ENCODE results near the gene APMAP. TPM values are rescaled to one million over a fixed set of nuclear protein-coding genes. Genes with fewer than 3 reads are reported as not detected.
A peak's percentile ranks its signal among the peaks of the same experiment; 100 is the strongest.
"Not testable (repeated sequence)": the region's sequence is repeated elsewhere in the genome, so short reads cannot be mapped to it uniquely, and the experiment has no call there.

Gene APMAP
- polyA plus RNA-seq, 6 donors from 2014 or later: 41.4 to 71.6 (median 48.7) TPM

- ATAC-seq (ENCODE audit: low read depth in 2 of 2) (no peak), DNase-seq (no peak)
- Mint-ChIP-seq H3K36me3 (peaks cover 0 to 6% of the 10 kb centered on the region in 2 donors), H3K9me3 (peaks cover 5 to 37% (median 10%) of the 10 kb centered on the region in 7 donors), H3K4me1 (no peaks in the 10 kb centered on the region), H3K4me3 (no peak overlapping the region), H3K27me3 (no peaks in the 10 kb centered on the region), H3K27ac (no peak overlapping the region)
Measured at GRCh38 chr20:24938498-24938897, 54.1 kb downstream of the APMAP start.

- Mint-ChIP-seq H3K36me3 (peaks cover 0 to 6% of the 10 kb centered on the region in 2 donors), H3K27me3 (no peaks in the 10 kb centered on the region), H3K4me1 (no peaks in the 10 kb centered on the region), H3K27ac (no peak overlapping the region), H3K9me3 (peaks cover 5 to 34% (median 10%) of the 10 kb centered on the region in 7 donors), H3K4me3 (no peak overlapping the region)
- no peak for ATAC-seq (ENCODE audit: low read depth in 2 of 2)
- DNase-seq: no peak
Measured at GRCh38 chr20:24937579-24937978, 55.0 kb downstream of the APMAP start.

- Mint-ChIP-seq H3K27ac (peak overlapping the region in 1 of 6 donors; percentile 44), H3K27me3 (no peaks in the 10 kb centered on the region), H3K4me3 (peak overlapping the region in 1 of 8 donors; percentile 37), H3K4me1 (peaks cover 0 to 2% (median 0%) of the 10 kb centered on the region in 3 donors), H3K36me3 (peaks cover 0 to 6% of the 10 kb centered on the region in 2 donors), H3K9me3 (peaks cover 4 to 26% (median 8%) of the 10 kb centered on the region in 7 donors)
- ATAC-seq (ENCODE audit: low read depth in 2 of 2) (no peak), DNase-seq (no peak)
Measured at GRCh38 chr20:24936526-24937407, 55.8 kb downstream of the APMAP start.

GRCh38 chr20:24935766-24936525, 56.6 kb downstream of the APMAP start:
- Mint-ChIP-seq H3K27ac (no peak overlapping the region), H3K4me3 (peak overlapping the region in 1 of 8 donors; percentile 37), H3K36me3 (peaks cover 0 to 5% of the 10 kb centered on the region in 2 donors), H3K27me3 (no peaks in the 10 kb centered on the region), H3K4me1 (peaks cover 0 to 2% (median 0%) of the 10 kb centered on the region in 3 donors), H3K9me3 (peaks cover 3 to 17% (median 5%) of the 10 kb centered on the region in 7 donors)
- ATAC-seq (ENCODE audit: low read depth in 2 of 2) (no peak), DNase-seq (no peak)

GRCh38 chr20:24935140-24935539, 57.4 kb downstream of the APMAP start:
- ATAC-seq (ENCODE audit: low read depth in 2 of 2) (no peak), DNase-seq (no peak)
- H3K4me3 Mint-ChIP-seq: no peak overlapping the region

GRCh38 chr20:24934716-24935115, 57.8 kb downstream of the APMAP start:
- Mint-ChIP-seq H3K4me3 (no peak overlapping the region), H3K9me3 (peaks cover 0 to 9% (median 0%) of the 10 kb centered on the region in 7 donors), H3K4me1 (peaks cover 0 to 2% (median 0%) of the 10 kb centered on the region in 3 donors), H3K27ac (no peak overlapping the region), H3K27me3 (no peaks in the 10 kb centered on the region), H3K36me3 (no peaks in the 10 kb centered on the region)
- no peak for DNase-seq
- ATAC-seq (ENCODE audit: low read depth in 2 of 2): no peak

More at GRCh38 chr20:24935140-24935539, 57.4 kb downstream of the APMAP start:
- H3K36me3 Mint-ChIP-seq: no peaks in the 10 kb centered on the region
- no peaks in the 10 kb centered on the region for H3K27me3 Mint-ChIP-seq
- H3K4me1 Mint-ChIP-seq: peaks cover 0 to 2% (median 0%) of the 10 kb centered on the region in 3 donors
- no peak overlapping the region for H3K27ac Mint-ChIP-seq
- peaks cover 0 to 9% (median 0%) of the 10 kb centered on the region in 7 donors for H3K9me3 Mint-ChIP-seq

- ATAC-seq (ENCODE audit: low read depth in 2 of 2): no peak
- H3K4me1 Mint-ChIP-seq: peaks cover 0 to 2% (median 0%) of the 10 kb centered on the region in 3 donors
- no peak overlapping the region for H3K27ac Mint-ChIP-seq
- H3K27me3 Mint-ChIP-seq: no peaks in the 10 kb centered on the region
- H3K9me3 Mint-ChIP-seq: peaks cover 0 to 9% (median 0%) of the 10 kb centered on the region in 7 donors
- H3K36me3 Mint-ChIP-seq: no peaks in the 10 kb centered on the region
- no peak for DNase-seq
- no peak overlapping the region for H3K4me3 Mint-ChIP-seq
Measured at GRCh38 chr20:24934101-24934661, 58.4 kb downstream of the APMAP start.

- H3K9me3 Mint-ChIP-seq: peaks cover 0 to 9% (median 0%) of the 10 kb centered on the region in 7 donors
- DNase-seq (no peak), ATAC-seq (ENCODE audit: low read depth in 2 of 2) (no peak)
- no peaks in the 10 kb centered on the region for H3K36me3 Mint-ChIP-seq
- no peak overlapping the region for H3K4me3 Mint-ChIP-seq
- H3K4me1 Mint-ChIP-seq: peaks cover 0 to 2% (median 0%) of the 10 kb centered on the region in 3 donors
- no peaks in the 10 kb centered on the region for H3K27me3 Mint-ChIP-seq
- no peak overlapping the region for H3K27ac Mint-ChIP-seq
Measured at GRCh38 chr20:24933266-24933908, 59.2 kb downstream of the APMAP start.

GRCh38 chr20:24931893-24932292, 60.7 kb downstream of the APMAP start:
- ATAC-seq (ENCODE audit: low read depth in 2 of 2); H3K4me3 Mint-ChIP-seq; H3K36me3 Mint-ChIP-seq; H3K4me1 Mint-ChIP-seq; DNase-seq; H3K27me3 Mint-ChIP-seq; H3K9me3 Mint-ChIP-seq: not testable (repeated sequence)
- peak overlapping the region in 1 of 6 donors; percentile 42 for H3K27ac Mint-ChIP-seq

GRCh38 chr20:24930724-24931688, 61.5 kb downstream of the APMAP start:
- H3K9me3 Mint-ChIP-seq; DNase-seq; H3K4me3 Mint-ChIP-seq; H3K4me1 Mint-ChIP-seq; H3K27me3 Mint-ChIP-seq; H3K36me3 Mint-ChIP-seq; ATAC-seq (ENCODE audit: low read depth in 2 of 2): not testable (repeated sequence)
- H3K27ac Mint-ChIP-seq: peak overlapping the region in 1 of 6 donors; percentile 61

- ATAC-seq (ENCODE audit: low read depth in 2 of 2); H3K4me1 Mint-ChIP-seq; H3K9me3 Mint-ChIP-seq; H3K27me3 Mint-ChIP-seq; DNase-seq; H3K4me3 Mint-ChIP-seq; H3K36me3 Mint-ChIP-seq: not testable (repeated sequence)
- peak overlapping the region in 1 of 6 donors; percentile 61 for H3K27ac Mint-ChIP-seq
Measured at GRCh38 chr20:24929867-24930723, 62.5 kb downstream of the APMAP start.
